K562 (cell line): Measurements from ENCODE around the gene ABI2. TPM values are rescaled to one million over a fixed set of nuclear protein-coding genes. Genes with fewer than 3 reads are reported as not detected.

Experiments used
- ATAC-seq: fragments of 200-7000 bp; cut with Tn5 transposase; 3 replicates; pipeline ENCODE4 v1.9.1; 2020; ENCODE audit warnings: moderate library complexity
- BruUV-seq: library from RNA; stranded (reverse); fragments of 400-500 nt; replicated peaks from 2 replicates; lab custom pipeline; 2021; lab: Mats Ljungman, UMichigan
- CTCF ChIA-PET: fragments of 300-600 bp; formaldehyde crosslinking; extraction: SDS; loops from one replicate; lab custom pipeline; 2021; ENCODE audit warnings: low intra/inter-chr PET ratio; lab: Yijun Ruan, JAX
- POLR2A ChIA-PET: fragments of 300-600, 350-650 bp; sonication (Branson Sonifier 250); formaldehyde crosslinking; extraction: SDS; loops from one replicate; lab custom pipeline; 2021; ENCODE audit warnings: antibody characterized with exemption, inconsistent platforms; lab: Yijun Ruan, JAX
- DNase-seq, 4 experiments: peaks; one replicate each; pipeline versions ENCODE4 v3.0.0 to v3.0.0-alpha.2; 2011 to 2018; ENCODE audit warnings: low spot score in 3 of 4, mixed read lengths in 3 of 4; ENCODE audit errors: extremely low read depth in 1 of 4
- FAIRE-seq: peaks from 2 replicates; lab custom pipeline; 2011; peaks lifted over from hg19 to GRCh38; lab: Jason Lieb, UNC
- H2AFZ ChIP-seq: 2 replicates; pipeline ENCODE4 v1.6.0; 2011; ENCODE audit warnings: low read depth, low read length, control low read depth, inconsistent platforms
- H3K27ac ChIP-seq: fragments of 200-600 bp; 3 replicates; pipeline ENCODE4 v1.8.0; 2011; ENCODE audit warnings: low read depth, mild to moderate bottlenecking, control low read depth, inconsistent platforms, low read length, moderate library complexity, mixed read lengths; ENCODE audit errors: extremely low read depth
- H3K27me3 ChIP-seq, 2 experiments: fragments of 300-600 bp in 1 of 2; 2 replicates in 1 of 2; 3 replicates in 1 of 2; pipeline versions ENCODE4 v1.6.0 to v1.8.0; 2011; ENCODE audit warnings: inconsistent platforms in 2 of 2, low read length in 2 of 2, mild to moderate bottlenecking in 1 of 2, mixed read lengths in 1 of 2, moderate library complexity in 1 of 2; ENCODE audit not compliant: control insufficient read depth in 2 of 2, insufficient read depth in 2 of 2
- H3K36me3 ChIP-seq: fragments of 300-600 bp; 3 replicates; pipeline ENCODE4 v1.8.0; 2011; ENCODE audit warnings: mild to moderate bottlenecking, low read length, inconsistent platforms; ENCODE audit not compliant: control insufficient read depth, insufficient read depth
- H3K4me1 ChIP-seq, 2 experiments: fragments of 200-600 bp in 1 of 2; replicated peaks in 1 of 2; 2 replicates in 1 of 2; 3 replicates in 1 of 2; pipeline versions ENCODE4 v1.5.1 to v1.8.0; 2011; ENCODE audit warnings: inconsistent platforms in 2 of 2, low read length in 2 of 2, mild to moderate bottlenecking in 1 of 2, mixed read lengths in 1 of 2, moderate library complexity in 1 of 2; ENCODE audit not compliant: control insufficient read depth in 2 of 2, insufficient read depth in 2 of 2
- H3K4me2 ChIP-seq: 2 replicates; pipeline ENCODE4 v1.6.1; 2011; ENCODE audit warnings: low read length, control low read depth, inconsistent platforms, mixed read lengths; ENCODE audit not compliant: insufficient read depth
- H3K4me3 ChIP-seq: fragments of 200-600 bp; sonication (generic), shearing (Covaris generic); 2 replicates; pipeline ENCODE4 v1.5.1; 2016; ENCODE audit warnings: control low read depth, inconsistent platforms
- H3K79me2 ChIP-seq: fragments of 200-600 bp; 3 replicates; pipeline ENCODE4 v1.8.0; 2011; ENCODE audit warnings: low read length, inconsistent platforms; ENCODE audit not compliant: control insufficient read depth, insufficient read depth
- H3K9ac ChIP-seq, 2 experiments: 2 replicates each; pipeline versions ENCODE4 v1.6.0 to v1.6.1; 2011; ENCODE audit warnings: low read depth in 2 of 2, low read length in 2 of 2, control low read depth in 1 of 2, inconsistent platforms in 1 of 2, mild to moderate bottlenecking in 1 of 2, mixed read lengths in 1 of 2; ENCODE audit not compliant: insufficient read depth in 1 of 2
- H3K9me1 ChIP-seq: one replicate; pipeline ENCODE4 v1.6.0; 2011; ENCODE audit warnings: inconsistent platforms, mild to moderate bottlenecking, low read length, moderate library complexity; ENCODE audit not compliant: control insufficient read depth, insufficient read depth
- H3K9me3 ChIP-seq: replicated peaks from 2 replicates; pipeline ENCODE4 v1.5.1; 2011; ENCODE audit warnings: low read depth, low read length, inconsistent platforms; ENCODE audit not compliant: control insufficient read depth, insufficient read depth
- H4K20me1 ChIP-seq: replicated peaks from 2 replicates; pipeline ENCODE4 v1.6.1; 2011; ENCODE audit warnings: low read length, inconsistent platforms, mixed read lengths; ENCODE audit not compliant: control insufficient read depth, insufficient read depth
- CBFA2T2 ChIP-seq: fragments of 450-650 bp; conservative IDR thresholded peaks from 2 replicates; pipeline ENCODE4 v1.6.1; 2017; ENCODE audit warnings: mild to moderate bottlenecking
- GATA2 ChIP-seq: sonication (generic); formaldehyde crosslinking; IDR thresholded peaks from 2 replicates; pipeline ENCODE4 v1.4.0; 2020; ENCODE audit warnings: mild to moderate bottlenecking, missing genetic modification reagents
- RFX1 ChIP-seq: fragments of 450-650 bp; IDR thresholded peaks from 2 replicates; pipeline ENCODE4 v1.6.1; 2016; ENCODE audit warnings: mild to moderate bottlenecking, moderate library complexity
- ZNF408 ChIP-seq: fragments of 250-450 bp; sonication (Bioruptor Pico); IDR thresholded peaks from 2 replicates; pipeline ENCODE4 v1.4.0; 2020; ENCODE audit warnings: low read depth, mild to moderate bottlenecking, moderate library complexity
- WGBS: fragments of 100-300 bp; shearing (Covaris generic); methylation state at CpG from one replicate; pipeline ENCODE4 v1.1.6; 2016; ENCODE audit warnings: low coverage, mixed read lengths; ENCODE audit not compliant: insufficient coverage; ENCODE audit errors: missing lambda C conversion rate; 5-methylcytosine and 5-hydroxymethylcytosine counted together
- in situ Hi-C: fragments of 300-500 bp; cut with MboI; formaldehyde crosslinking; loops from 4 replicates; pipeline ENCODE4 v1.15.0; 2018; ENCODE audit warnings: inconsistent platforms, mixed read lengths
- intact Hi-C: fragments of 100-400 bp; cut with micrococcal nuclease; formaldehyde crosslinking; loops from 2 replicates; pipeline ENCODE4 v1.14.2; 2022
- polyA plus RNA-seq, 8 experiments: library from polyadenylated mRNA; depleted of rRNA in 4 of 8; stranded (reverse) in 5 of 8; unstranded in 3 of 8; fragments of >200 nt; fragmentation: Nextera tagmentation in 2 of 8; fragmentation: Illumina TruSeq in 1 of 8; extraction: Ambion mirVana in 2 of 8; extraction: Trizol in 1 of 8; gene quantifications; 2 replicates each; pipeline versions ENCODE4 v1.2.1 to v1.2.3, GENCODE V29; 2011 to 2014; ENCODE audit warnings: inconsistent platforms in 1 of 8, missing spikeins in 1 of 8
- total RNA-seq, 7 experiments: library from RNA; depleted of rRNA in 6 of 7; stranded (reverse); fragments of >200 nt in 6 of 7; fragmentation: Illumina TruSeq in 2 of 7; extraction: Trizol in 2 of 7; gene quantifications; 2 replicates each; pipeline versions ENCODE4 v1.2.1 to v1.2.3, GENCODE V29; 2011 to 2021; ENCODE audit warnings: low replicate concordance in 1 of 7
- TF ChIP-seq, protein P1 (sequence below): conservative IDR thresholded peaks from 2 replicates; pipeline ENCODE4 v1.6.1; 2011; ENCODE audit warnings: low read depth, mild to moderate bottlenecking, low read length; ENCODE audit not compliant: control insufficient read depth
- TF ChIP-seq, protein P2 (sequence below): fragments of 450-650 bp; formaldehyde crosslinking; IDR thresholded peaks from 2 replicates; pipeline ENCODE4 v1.4.0; 2022; ENCODE audit warnings: missing genetic modification characterization

The ABI2 gene
- total and polyA plus RNA-seq, 9 of the 15 experiments (the other 6 are each of a cell fraction or from before 2014, with no cell fraction given) = 5.3 to 24.3 (median 12.2) TPM

DNA sequence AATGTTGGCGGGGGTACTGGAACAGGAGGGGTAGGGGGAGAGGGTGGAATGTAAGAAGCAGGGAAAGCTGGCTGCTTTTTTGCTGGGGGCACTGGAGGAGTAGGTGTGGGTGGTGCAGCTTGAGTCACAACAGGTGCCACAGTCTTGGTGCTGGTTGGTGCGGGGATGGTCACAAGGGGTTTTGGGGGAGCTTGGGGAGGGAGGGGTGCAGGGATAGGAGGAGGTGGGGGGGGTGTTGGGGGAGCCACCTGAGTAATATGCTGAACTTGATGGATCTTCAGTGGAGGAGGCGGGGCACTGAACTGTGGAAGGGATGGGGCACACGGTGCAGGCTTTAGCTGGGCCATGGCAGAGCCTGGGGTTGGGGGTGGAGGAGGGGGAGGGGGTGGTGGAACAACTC lies 112.5 kb downstream of the ABI2 start:
- H3K79me2 ChIP-seq = no peaks in the 10 kb centered on the region
- no peak overlapping the region for H3K4me3 ChIP-seq
- H4K20me1 ChIP-seq = no peaks in the 10 kb centered on the region
- DNase-seq (no peak), ATAC-seq (no peak), FAIRE-seq (no peak)
- H3K9ac ChIP-seq = no peak overlapping the region
- no CpG with 5 or more reads among the region's 4 CpGs for WGBS
- in situ Hi-C loops = no loop called here
- ChIA-PET CTCF (no interaction called here), POLR2A (interaction anchor here (0.5 to 1.1 kb wide), 3 partner anchors 10 to 884 kb away, joined by 3 read pairs; no protein-coding TSS in a partner anchor)
- no peaks in the 10 kb centered on the region for H3K27me3 ChIP-seq
- no peak overlapping the region for H3K27ac ChIP-seq
- intact Hi-C loops = no loop called here
- no peaks in the 10 kb centered on the region for H3K9me3 ChIP-seq
- no peaks in the 10 kb centered on the region for H3K36me3 ChIP-seq
- H3K9me1 ChIP-seq = no peaks in the 10 kb centered on the region
- TF ChIP-seq, protein P1, sequence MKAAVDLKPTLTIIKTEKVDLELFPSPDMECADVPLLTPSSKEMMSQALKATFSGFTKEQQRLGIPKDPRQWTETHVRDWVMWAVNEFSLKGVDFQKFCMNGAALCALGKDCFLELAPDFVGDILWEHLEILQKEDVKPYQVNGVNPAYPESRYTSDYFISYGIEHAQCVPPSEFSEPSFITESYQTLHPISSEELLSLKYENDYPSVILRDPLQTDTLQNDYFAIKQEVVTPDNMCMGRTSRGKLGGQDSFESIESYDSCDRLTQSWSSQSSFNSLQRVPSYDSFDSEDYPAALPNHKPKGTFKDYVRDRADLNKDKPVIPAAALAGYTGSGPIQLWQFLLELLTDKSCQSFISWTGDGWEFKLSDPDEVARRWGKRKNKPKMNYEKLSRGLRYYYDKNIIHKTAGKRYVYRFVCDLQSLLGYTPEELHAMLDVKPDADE = no peak
- TF ChIP-seq RFX1 = no peak
- TF ChIP-seq, protein P2, sequence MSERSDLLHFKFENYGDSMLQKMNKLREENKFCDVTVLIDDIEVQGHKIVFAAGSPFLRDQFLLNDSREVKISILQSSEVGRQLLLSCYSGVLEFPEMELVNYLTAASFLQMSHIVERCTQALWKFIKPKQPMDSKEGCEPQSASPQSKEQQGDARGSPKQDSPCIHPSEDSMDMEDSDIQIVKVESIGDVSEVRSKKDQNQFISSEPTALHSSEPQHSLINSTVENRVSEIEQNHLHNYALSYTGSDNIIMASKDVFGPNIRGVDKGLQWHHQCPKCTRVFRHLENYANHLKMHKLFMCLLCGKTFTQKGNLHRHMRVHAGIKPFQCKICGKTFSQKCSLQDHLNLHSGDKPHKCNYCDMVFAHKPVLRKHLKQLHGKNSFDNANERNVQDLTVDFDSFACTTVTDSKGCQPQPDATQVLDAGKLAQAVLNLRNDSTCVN (CRISPR knock-in tag) = no peak
- TF ChIP-seq ZNF408 (CRISPR knock-in tag) = no peak
- no peak for TF ChIP-seq GATA2 (CRISPR knock-in tag)
- no peak for TF ChIP-seq CBFA2T2
- BruUV-seq = no TSS peak
- H3K4me2 ChIP-seq = no peak overlapping the region
- H2AFZ ChIP-seq = no peak overlapping the region
- H3K4me1 ChIP-seq = peaks cover 0 to 5% of the 10 kb centered on the region in 2 experiments; a peak in 3 of 5 replicates
